Superior temporal gyrus (tissue), 1 donor: ENCODE measurements around the gene MSANTD2.

Source experiments
- DNase-seq: peaks from one replicate; pipeline ENCODE4 v3.0.0-alpha.2; 2016; ENCODE audit errors: extremely low spot score

The MSANTD2 gene

DNA sequence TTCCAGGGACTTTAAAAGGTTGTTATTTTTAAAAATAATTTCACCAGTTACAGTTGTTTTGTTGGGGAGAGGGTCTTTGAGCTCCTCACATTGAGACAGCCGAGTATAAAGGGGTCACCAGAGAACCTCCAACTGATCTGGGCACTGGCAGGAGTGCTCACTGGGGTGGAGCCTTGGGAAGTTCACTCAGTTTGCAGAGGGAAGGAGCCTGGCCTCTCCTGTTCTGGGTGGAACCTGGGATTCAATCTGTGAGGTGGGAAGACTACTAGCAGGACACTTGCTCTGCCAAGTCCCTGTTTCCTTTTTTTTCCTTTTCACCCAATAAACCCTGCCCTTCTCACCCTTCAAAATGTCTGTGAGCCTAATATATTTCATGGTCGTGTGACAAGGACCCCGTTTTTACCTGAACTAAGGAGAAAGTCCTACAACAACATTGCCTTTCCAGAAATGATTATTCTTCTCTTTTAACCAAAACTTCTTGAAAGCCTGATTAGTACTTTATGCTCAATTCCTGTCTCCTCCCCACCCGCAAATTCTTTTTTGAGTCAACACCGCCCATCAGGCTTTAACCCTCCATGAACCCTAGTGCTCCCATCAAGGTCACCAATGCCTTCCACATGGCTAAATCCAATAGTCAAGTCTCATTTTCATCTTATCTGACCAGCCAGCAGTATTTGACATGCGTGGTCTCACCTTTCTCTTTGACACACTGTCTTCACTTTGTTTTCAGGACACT is 22.0 kb upstream of the MSANTD2 start:
- no peak for DNase-seq

DNA sequence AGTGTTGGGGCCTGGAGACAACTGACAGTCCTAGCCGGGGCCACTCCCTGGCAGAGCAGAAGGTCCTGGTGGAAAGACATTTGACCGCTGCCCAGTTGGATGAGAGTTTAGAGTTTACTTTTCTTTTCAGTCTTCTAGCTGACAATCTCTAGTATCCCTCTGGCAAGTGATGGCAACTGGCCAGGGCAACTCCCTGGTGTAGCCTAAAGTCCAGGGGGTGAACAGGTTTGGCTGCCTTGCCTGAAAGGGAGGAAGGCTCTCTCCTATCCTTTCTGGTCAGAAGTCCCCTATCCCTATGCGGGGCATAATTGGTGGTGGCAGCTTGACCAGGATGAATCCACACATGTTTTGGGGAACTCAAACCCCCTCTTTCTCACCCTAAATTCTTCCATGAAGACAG is 16.8 kb upstream of the MSANTD2 start:
- no peak for DNase-seq

DNA sequence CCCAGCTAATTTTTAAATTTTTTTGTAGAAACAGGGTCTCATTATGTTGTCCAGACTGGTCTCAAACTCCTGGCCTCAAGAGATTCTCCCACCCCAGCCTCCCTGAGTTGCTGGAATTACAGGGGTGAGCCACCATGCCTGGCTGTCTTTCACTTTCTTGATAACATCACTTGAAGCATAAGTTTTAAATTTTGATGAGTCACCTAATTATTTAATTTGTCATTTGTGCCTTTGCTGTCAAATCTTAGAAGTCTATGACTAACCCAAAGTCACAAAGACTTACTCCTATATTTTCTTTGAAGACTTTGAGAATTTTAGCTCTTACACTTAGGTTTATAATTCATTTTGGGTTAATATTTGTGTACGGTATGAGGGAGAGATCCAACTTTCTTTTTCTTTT is 14.5 kb upstream of the MSANTD2 start:
- no peak for DNase-seq

- no peak for DNase-seq
Observed at GRCh38 chr11:124812876-124813275, 12.7 kb upstream of the MSANTD2 start.

DNA sequence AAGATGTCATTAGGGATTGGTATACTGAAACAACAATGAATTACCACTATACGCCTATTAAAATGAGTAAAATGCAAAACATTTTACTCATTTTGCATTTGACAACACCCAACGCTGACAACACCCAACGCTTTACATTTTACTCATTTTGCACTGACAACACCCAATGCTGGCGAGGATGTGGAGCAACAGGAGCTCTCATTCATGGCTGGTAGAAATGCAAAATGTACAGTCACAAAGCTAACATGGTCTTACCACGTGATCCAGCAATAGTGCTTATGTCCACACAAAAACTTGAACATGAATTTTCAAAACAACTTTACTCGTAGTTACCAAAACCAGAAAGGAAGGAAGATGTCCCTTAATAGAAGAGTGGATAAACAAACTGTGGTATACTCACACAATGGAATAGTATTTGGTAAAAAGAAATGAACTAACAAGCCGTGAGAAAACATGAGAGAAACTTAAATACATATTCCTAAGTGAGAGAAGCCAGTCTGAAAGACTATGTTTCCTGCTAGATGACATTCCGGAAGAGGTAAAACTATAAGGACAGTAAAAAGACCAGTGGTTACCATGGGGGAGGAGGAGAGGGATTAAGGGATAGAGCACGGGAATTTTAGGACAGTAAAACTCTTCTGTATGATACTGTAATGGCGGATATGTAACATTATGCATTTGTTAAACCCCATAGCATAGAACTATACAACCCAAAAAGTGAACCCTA is 11.4 kb upstream of the MSANTD2 start:
- DNase-seq = no peak

DNA sequence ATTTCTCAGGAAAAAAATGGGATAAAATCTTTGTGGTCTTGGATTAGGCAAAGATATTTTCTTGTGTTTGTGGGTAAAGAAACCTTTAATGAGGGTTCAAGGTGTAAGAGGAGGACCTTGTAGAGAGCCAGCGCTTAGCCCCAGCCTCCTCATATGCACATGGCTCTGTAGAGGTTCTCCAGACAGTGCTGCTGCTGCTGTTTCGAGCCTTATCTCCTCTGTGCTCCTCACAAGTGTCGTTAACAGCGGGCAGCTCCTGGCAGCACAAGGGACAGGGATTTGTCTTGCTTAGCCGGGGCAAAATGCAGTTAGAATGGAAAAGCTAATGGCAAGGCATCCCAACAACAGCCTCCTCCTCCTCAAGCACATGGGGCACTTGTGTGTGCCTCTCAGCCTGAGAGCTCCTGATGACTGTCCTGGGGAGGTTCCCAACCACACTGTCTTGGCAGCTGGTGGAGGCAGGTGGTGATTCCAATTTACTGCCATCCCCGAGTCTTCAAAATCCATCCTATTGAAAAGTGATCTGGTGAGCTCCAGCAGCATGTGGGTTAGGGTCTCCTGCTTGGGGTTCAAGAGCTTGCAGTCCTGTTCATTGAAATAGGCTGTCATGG is 7.6 kb upstream of the MSANTD2 start:
- peak; percentile 15 for DNase-seq

DNA sequence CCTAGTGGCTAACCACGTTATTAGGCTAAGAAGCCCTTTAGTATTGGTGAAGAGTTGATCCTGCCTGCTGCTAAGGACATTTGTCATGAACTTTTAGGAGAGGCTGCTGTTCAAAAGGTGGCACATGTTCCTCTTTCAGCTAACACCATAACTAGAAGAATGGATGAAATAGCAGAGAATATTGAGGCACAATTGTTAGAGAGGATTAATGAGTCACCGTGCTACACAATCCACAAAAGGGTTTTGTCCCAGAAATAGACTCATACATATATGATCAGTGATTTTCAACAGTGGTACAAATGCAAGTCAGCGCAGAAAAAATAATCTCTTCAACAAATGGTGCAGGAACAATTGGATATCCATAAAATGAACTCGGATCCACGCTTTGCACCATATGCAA is 7.0 kb upstream of the MSANTD2 start:
- peak; percentile 58 for DNase-seq

DNA sequence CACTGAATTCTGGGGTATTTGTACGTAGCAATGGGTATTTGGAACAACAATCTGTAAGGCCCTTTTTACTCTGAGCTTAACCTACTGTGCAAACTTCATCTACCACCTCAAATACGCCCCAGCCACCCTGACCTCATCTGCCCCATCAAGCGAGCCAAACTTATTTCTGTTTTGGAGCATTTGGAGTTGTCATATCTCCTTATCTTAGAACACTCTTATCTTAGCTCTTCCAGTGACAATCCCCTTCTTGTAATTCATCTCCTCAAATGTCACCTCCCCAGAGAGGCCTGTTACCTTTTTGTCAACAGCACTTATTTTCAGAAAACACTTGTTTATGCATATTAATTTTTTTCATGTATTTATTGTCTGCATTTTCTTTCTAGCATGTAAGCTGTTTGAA is 4.7 kb upstream of the MSANTD2 start:
- no peak for DNase-seq

- no peak for DNase-seq
Observed at GRCh38 chr11:124801636-124802312, 1.6 kb upstream of the MSANTD2 start.

DNA sequence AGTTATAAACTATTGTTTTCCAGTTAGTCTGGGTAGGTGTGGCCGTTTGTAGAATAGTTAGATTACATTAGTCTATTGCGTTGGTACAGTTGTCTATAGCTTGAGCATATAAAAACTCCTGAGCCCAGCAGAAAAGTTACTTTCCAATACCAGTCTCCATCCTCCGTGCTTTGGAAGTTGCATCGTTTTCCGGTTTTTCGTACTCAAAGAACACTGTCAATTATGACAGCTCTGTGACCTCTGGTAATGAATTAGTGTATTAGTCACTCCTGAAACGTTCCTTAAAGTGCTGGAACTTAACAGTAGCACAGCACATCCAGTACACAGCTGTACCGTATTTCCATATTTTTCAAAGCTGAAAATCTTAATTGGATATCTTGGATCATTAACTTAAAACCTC is 808 bp upstream of the MSANTD2 start:
- DNase-seq = no peak

DNA sequence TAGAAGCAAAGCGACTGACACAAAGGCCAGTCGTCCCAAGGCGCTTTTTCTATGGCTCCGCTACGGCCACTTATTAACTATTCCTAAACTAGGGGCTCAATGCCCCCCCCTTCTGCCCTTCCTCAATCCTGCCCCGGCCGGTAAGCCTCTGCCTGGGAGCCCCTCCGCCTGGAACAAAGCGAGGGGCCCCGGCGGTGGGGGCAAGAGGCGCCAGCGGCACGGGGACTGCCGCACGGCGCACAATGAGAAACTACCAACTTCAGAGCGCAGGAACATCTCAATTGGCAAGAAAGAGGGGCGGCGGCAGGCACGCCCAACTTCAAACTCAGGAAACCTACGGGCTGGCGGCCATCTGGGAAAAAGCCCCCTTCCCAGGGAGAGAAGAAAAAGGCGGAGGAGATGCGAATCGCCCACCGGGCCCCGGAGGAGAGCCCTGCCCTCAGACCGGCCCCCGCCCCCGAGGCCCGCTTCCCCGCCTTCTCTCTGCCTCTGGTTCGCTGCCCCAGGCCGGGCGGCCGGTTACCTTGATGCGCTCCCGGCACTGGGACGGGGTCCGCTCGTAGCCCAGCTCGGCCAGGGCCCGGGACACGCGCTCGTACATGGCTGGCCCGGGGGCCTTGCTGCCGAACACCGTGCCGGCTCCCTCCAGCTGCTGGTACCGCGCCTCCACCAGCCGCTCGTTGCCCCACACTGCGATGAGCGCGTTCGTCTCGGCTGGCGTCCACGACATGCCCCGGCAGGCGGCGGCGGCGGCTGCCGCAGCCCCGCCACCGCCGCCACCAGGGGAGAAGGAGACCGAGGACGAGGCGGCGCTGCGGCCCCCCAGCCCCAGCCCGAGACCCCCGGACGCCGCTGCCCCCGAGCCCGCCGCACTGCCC is 619 bp downstream of the MSANTD2 start:
- no peak for DNase-seq

DNA sequence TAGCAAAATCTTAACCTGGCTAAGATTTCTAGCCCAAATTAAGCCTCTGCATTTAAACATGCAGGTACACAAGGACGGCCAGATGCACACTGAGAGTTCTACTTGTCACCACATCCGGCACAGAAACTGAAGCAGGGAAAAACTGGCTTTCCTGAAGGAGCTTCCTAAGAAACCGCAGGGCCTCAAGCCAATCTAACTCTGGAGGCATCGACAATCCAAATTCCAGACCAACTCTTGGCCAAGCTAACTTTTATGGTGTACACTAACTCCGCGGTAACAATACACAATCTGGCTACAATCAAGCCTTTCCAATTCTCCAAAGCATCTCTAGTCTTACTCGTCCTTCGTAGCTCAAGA is 1.2 kb downstream of the MSANTD2 start:
- no peak for DNase-seq

DNA sequence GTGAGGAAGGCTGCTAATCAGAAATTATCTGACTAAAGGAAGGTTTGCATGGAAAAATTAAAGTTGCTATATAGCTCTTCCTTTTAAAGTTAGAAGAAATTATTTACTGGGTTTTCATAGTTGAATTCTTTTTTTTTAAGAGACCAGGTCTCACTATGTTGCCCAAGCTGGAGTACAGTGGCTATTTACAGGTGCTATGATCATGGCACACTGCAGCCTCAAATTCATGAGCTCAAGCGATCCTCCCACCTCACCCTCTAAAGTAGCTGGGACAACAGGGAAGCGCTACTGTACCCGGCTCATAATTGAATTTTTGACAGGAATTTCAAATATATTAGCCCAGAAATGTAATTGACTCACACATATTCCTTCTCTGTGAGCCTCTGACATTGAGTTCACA is 3.9 kb downstream of the MSANTD2 start:
- no peak for DNase-seq

GRCh38 chr11:124793466-124794278 is 6.5 kb downstream of the MSANTD2 start:
- peak; percentile 72 for DNase-seq

DNA sequence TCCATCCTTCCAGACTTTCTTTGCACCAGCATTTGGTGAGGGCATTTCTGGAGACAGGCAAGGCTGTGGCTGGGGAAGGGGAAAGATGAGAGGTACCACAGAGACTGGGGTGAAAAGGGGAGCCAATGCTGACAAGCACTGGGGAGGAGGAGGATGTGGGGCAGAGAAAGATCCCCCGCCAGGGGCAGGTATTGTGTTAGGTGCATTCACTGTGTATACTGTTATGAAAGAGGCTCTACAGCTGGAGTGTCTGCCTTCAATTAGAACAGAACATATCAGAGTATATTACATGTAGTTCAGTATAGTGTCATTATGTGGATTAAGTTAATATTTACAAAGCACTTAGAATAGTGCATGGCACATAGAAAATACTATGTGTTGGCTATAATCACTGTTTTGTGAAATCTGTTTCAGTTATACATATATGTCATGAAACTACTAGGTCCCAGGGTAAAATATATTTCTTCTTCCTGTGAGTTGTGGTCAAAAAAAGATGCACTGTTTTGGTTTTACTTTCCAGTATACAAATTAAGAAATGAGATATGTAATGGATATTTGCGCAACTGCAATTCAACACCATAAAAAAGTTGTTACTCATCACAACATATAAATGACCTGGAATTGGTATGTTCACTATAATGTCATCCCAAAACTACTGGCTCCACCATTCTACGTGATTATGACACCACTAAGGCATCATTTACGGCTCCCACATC is 8.4 kb downstream of the MSANTD2 start:
- no peak for DNase-seq

GRCh38 chr11:124788521-124788920 is 11.7 kb downstream of the MSANTD2 start:
- DNase-seq = no peak

DNA sequence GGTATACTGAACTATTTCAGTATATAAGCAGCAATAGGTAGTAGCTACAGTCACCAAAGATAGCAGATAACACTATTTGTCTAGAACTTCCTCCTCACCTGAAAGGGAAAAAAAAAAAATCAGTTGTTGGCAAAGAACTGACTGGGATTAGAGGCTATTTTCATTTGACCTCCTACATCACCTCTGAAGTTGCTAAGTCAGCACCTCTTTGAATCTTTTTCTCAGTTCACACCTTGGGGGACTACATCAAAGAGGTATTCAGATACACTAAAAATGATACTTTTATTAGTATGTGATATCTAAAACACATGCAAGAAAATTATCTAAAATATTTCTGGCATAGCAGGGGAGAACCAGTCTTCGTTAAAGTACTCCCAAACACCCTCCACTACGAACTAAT is 16.2 kb downstream of the MSANTD2 start:
- DNase-seq = no peak

GRCh38 chr11:124783002-124783401 is 17.2 kb downstream of the MSANTD2 start:
- DNase-seq = no peak

GRCh38 chr11:124779568-124779967 is 20.6 kb downstream of the MSANTD2 start:
- DNase-seq = no peak

DNA sequence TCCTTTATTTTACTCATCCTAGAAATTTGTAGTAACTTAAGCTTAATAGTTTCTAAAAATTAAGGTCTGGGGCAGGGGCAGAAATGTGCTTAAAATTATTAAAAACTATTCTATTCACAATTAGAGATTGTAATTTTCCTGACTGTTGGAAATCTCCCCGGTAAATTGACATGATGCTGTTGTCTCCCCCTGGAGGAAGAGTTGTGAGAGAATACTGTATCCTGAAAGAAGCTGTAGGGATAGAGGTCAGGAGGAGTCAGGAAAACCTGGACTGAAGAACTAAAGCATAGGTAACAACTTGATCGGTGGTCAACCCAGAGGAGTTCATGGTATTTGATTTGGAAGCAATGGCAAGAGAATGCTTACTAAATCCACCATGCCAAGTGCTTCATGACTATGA is 21.9 kb downstream of the MSANTD2 start:
- DNase-seq = no peak
